ENCODE data around the gene GALNT14.

Gene GALNT14

GRCh38 chr2:31125918-31126695, 12.1 kb downstream of the GALNT14 start:
- Histone ChIP-seq H3K27ac (no peak overlapping the region), H3K36me3 (no peaks in the 10 kb centered on the region), H3K27me3 (no peaks in the 10 kb centered on the region), H3K4me3 (ENCODE audit: low read depth in 1 of 2, low read length in 1 of 2) (no peak overlapping the region), H3K9me3 (no peaks in the 10 kb centered on the region), H3K4me1 (ENCODE audit: control insufficient read depth in 1 of 2, insufficient read depth in 1 of 2, low read depth in 1 of 2, low read length in 1 of 2) (no peaks in the 10 kb centered on the region)
- TF ChIP-seq CTCF (IDR thresholded peaks at IDR 0.05), result no peak

GRCh38 chr2:31124904-31125303, 13.3 kb downstream of the GALNT14 start:
- Histone ChIP-seq H3K4me3 (ENCODE audit: low read depth in 1 of 2, low read length in 1 of 2) (no peak overlapping the region), H3K36me3 (no peaks in the 10 kb centered on the region), H3K27me3 (no peaks in the 10 kb centered on the region), H3K27ac (no peak overlapping the region), H3K4me1 (ENCODE audit: control insufficient read depth in 1 of 2, insufficient read depth in 1 of 2, low read depth in 1 of 2, low read length in 1 of 2) (no peaks in the 10 kb centered on the region), H3K9me3 (no peaks in the 10 kb centered on the region)
- TF ChIP-seq CTCF (IDR thresholded peaks at IDR 0.05), result no peak

GRCh38 chr2:31122133-31122532, 16.1 kb downstream of the GALNT14 start:
- no peaks in the 10 kb centered on the region for H3K36me3 ChIP-seq
- H3K4me1 ChIP-seq (ENCODE audit: control insufficient read depth in 1 of 2, insufficient read depth in 1 of 2, low read depth in 1 of 2, low read length in 1 of 2), result no peaks in the 10 kb centered on the region
- no peaks in the 10 kb centered on the region for H3K9me3 ChIP-seq
- no peak for TF ChIP-seq CTCF (IDR thresholded peaks at IDR 0.05)
- no peaks in the 10 kb centered on the region for H3K27me3 ChIP-seq
- no peak overlapping the region for H3K4me3 ChIP-seq (ENCODE audit: low read depth in 1 of 2, low read length in 1 of 2)
- H3K27ac ChIP-seq, result no peak overlapping the region

- no peak for TF ChIP-seq CTCF (IDR thresholded peaks at IDR 0.05)
- Histone ChIP-seq H3K27ac (no peak overlapping the region), H3K4me1 (ENCODE audit: control insufficient read depth in 1 of 2, insufficient read depth in 1 of 2, low read depth in 1 of 2, low read length in 1 of 2) (peaks cover 26 to 29% of the 10 kb centered on the region in 2 experiments), H3K27me3 (no peaks in the 10 kb centered on the region), H3K4me3 (ENCODE audit: low read depth in 1 of 2, low read length in 1 of 2) (no peak overlapping the region), H3K9me3 (no peaks in the 10 kb centered on the region), H3K36me3 (no peaks in the 10 kb centered on the region)
Observed at GRCh38 chr2:31113765-31114164, 24.5 kb downstream of the GALNT14 start.

- no peaks in the 10 kb centered on the region for H3K27me3 ChIP-seq
- no peak for TF ChIP-seq CTCF (IDR thresholded peaks at IDR 0.05)
- no peaks in the 10 kb centered on the region for H3K36me3 ChIP-seq
- no peaks in the 10 kb centered on the region for H3K9me3 ChIP-seq
- H3K4me3 ChIP-seq (ENCODE audit: low read depth in 1 of 2, low read length in 1 of 2), result no peak overlapping the region
- H3K27ac ChIP-seq, result no peak overlapping the region
- peaks cover 39 to 41% of the 10 kb centered on the region in 2 experiments for H3K4me1 ChIP-seq (ENCODE audit: control insufficient read depth in 1 of 2, insufficient read depth in 1 of 2, low read depth in 1 of 2, low read length in 1 of 2)
Observed at GRCh38 chr2:31112544-31112943, 25.7 kb downstream of the GALNT14 start.

All from neutrophil (primary cell).